Activated T-cell treated with anti-CD3 and anti-CD28 coated beads, Interleukin-2, amount 50 U/mL, for 4 hours (primary cell): Measurements from ENCODE around the gene HMCN1. TPM values are rescaled to one million over a fixed set of nuclear protein-coding genes. Genes with fewer than 3 reads are reported as not detected.

Source experiments
- ATAC-seq, 2 donors: fragments of 200-7000 bp; cut with Tn5 transposase; one replicate each; pipeline ENCODE4 v1.10.0; 2021
- DNase-seq: peaks from one replicate; pipeline ENCODE4 v3.0.0-alpha.2; 2020
- H3K27me3 Mint-ChIP-seq: one replicate; pipeline ENCODE4 v1.8.0; 2021; ENCODE audit warnings: low read depth, mixed read lengths
- H3K36me3 Mint-ChIP-seq: one replicate; pipeline ENCODE4 v1.8.0; 2022; ENCODE audit warnings: mixed read lengths; ENCODE audit not compliant: insufficient read depth
- H3K4me1 Mint-ChIP-seq: one replicate; pipeline ENCODE4 v1.8.0; 2021; ENCODE audit warnings: low read depth, mixed read lengths
- H3K4me3 Mint-ChIP-seq: one replicate; pipeline ENCODE4 v1.8.0; 2021; ENCODE audit warnings: mild to moderate bottlenecking, moderate library complexity, mixed read lengths
- H3K9me3 Mint-ChIP-seq: one replicate; pipeline ENCODE4 v1.8.0; 2021; ENCODE audit warnings: mixed read lengths
- total RNA-seq, 3 donors: library from RNA; stranded (reverse); gene quantifications; one replicate each; pipeline ENCODE4 v1.2.1, GENCODE V29; 2021

The HMCN1 gene
- total RNA-seq, 3 donors from 2014 or later = under 0.01 to 0.03 (median 0.03) TPM

GRCh38 chr1:186236921-186237320 lies 502.7 kb downstream of the HMCN1 start:
- no peak overlapping the region for H3K4me3 Mint-ChIP-seq
- no peaks in the 10 kb centered on the region for H3K36me3 Mint-ChIP-seq
- H3K9me3 Mint-ChIP-seq = no peaks in the 10 kb centered on the region
- ATAC-seq = no peak
- DNase-seq = no peak
- H3K4me1 Mint-ChIP-seq = no peaks in the 10 kb centered on the region
- peaks cover 4% of the 10 kb centered on the region for H3K27me3 Mint-ChIP-seq

DNA sequence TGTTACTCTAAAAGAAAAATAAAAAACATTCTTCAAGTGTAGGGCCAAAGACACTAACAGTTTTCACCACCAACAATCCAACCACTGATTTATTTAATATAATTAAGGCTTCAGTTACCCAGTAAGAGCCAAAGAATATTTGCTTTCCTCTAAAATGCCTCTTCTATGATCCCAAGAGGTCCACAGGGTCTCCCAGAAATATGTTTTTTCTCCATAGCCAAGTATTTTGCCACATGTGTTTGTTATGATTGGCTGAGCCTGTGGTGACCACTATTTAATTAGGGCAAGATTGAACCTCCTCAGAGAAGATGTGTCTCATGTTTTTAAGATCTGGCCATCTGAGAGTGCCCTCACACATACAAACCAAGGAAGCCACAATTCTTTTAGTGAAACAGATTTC lies 505.0 kb downstream of the HMCN1 start:
- Mint-ChIP-seq H3K36me3 (no peaks in the 10 kb centered on the region), H3K4me3 (no peak overlapping the region), H3K4me1 (no peaks in the 10 kb centered on the region), H3K27me3 (peaks cover 4% of the 10 kb centered on the region), H3K9me3 (no peaks in the 10 kb centered on the region)
- ATAC-seq (no peak), DNase-seq (no peak)

DNA sequence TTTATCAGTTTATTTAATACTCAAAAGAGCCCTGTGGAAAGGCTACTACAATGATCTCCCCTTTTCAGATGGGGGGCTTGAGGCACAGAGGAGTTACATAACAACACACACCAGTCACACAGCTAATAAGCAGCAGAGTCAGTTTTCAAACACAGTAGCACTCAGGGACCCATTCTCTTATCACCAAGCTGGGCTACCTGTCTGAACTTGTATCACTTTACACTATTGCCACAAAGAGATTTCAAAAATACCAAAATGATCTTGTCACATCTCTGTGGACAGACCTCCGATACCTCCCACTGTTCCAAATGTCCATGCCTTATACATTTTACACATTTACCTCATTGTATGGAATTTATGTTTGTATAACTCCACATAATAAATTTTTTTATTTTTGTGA lies 506.2 kb downstream of the HMCN1 start:
- ATAC-seq (no peak), DNase-seq (no peak)
- Mint-ChIP-seq H3K27me3 (peaks cover 4% of the 10 kb centered on the region), H3K9me3 (no peaks in the 10 kb centered on the region), H3K36me3 (no peaks in the 10 kb centered on the region), H3K4me1 (no peaks in the 10 kb centered on the region), H3K4me3 (no peak overlapping the region)
